Sigmoid colon (tissue), 3 donors: ENCODE data around the gene ADSL.

Experiments used
- POLR2A ChIP-seq, 2 donors: fragments of 450-650 bp; IDR thresholded peaks; one replicate each; pipeline ENCODE4 v1.6.1; 2016; ENCODE audit warnings: antibody characterized with exemption in 2 of 2, mild to moderate bottlenecking in 2 of 2, moderate library complexity in 2 of 2
- TF ChIP-seq, protein P1 (sequence below), 4 experiments: fragments of 450-650 bp in 3 of 4; fragments of 200-600 bp in 1 of 4; IDR thresholded peaks; one replicate each; pipeline ENCODE4 v1.5.1; 2016 to 2019; ENCODE audit warnings: antibody characterized with exemption in 4 of 4, mild to moderate bottlenecking in 3 of 4, moderate library complexity in 2 of 4

DNA sequence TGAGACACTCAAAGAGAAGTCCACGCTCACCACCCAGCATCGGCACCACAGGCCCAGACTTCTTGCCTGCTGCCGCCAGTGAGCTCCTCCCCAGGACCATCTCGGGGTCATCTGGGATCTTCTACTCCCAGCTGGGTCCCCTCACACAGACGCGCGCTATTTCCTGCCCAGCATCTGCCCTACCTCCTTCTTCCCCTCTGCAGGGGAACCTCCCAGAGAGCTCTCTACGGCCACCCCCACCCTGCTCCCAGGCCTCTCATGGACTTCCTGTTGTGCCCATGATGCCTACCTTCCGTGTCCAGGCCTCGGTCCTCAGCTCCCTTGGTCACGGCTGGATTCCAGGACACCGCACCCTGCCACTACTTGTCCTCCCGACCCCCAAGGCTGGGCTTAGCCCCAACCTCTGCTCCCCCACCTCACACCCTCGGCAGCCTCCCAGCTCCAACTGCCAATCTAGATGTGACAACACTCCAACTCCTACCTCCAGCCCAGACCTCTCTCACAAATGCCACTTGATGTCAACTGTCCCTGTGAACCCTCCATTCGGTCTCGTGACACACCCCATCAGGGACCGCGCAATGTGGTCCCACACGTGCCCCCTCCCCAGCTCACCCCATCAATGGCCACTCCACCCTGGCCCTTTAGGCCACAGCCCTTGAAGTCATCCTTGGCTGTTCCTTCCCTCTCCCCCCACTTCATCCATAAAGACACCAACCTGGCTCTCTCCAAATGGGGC, 69.4 kb downstream of the ADSL start:
- TF ChIP-seq, protein P1, sequence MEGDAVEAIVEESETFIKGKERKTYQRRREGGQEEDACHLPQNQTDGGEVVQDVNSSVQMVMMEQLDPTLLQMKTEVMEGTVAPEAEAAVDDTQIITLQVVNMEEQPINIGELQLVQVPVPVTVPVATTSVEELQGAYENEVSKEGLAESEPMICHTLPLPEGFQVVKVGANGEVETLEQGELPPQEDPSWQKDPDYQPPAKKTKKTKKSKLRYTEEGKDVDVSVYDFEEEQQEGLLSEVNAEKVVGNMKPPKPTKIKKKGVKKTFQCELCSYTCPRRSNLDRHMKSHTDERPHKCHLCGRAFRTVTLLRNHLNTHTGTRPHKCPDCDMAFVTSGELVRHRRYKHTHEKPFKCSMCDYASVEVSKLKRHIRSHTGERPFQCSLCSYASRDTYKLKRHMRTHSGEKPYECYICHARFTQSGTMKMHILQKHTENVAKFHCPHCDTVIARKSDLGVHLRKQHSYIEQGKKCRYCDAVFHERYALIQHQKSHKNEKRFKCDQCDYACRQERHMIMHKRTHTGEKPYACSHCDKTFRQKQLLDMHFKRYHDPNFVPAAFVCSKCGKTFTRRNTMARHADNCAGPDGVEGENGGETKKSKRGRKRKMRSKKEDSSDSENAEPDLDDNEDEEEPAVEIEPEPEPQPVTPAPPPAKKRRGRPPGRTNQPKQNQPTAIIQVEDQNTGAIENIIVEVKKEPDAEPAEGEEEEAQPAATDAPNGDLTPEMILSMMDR (IDR thresholded peaks at IDR 0.05): no peak
- no peak for TF ChIP-seq POLR2A (IDR thresholded peaks at IDR 0.05)
